Endodermal cell (in vitro differentiated cells): Measurements from ENCODE around the gene TP53I13. TPM values are rescaled to one million over a fixed set of nuclear protein-coding genes. Genes with fewer than 3 reads are reported as not detected.

Source experiments
- DNase-seq: peaks from one replicate; pipeline ENCODE4 v3.0.0-alpha.2; 2017
- H3K27ac ChIP-seq: 2 replicates; pipeline ENCODE4 v1.5.1; 2013; ENCODE audit warnings: mild to moderate bottlenecking, low read depth, low read length, moderate library complexity
- H3K27me3 ChIP-seq: 2 replicates; pipeline ENCODE4 v1.6.1; 2013; ENCODE audit warnings: mild to moderate bottlenecking, low read length, moderate library complexity; ENCODE audit not compliant: insufficient read depth, control insufficient read depth, poor library complexity, severe bottlenecking
- H3K36me3 ChIP-seq: 2 replicates; pipeline ENCODE4 v1.7.0; 2013; ENCODE audit warnings: mild to moderate bottlenecking, low read length, moderate library complexity; ENCODE audit not compliant: control insufficient read depth, insufficient read depth
- H3K4me1 ChIP-seq: one replicate; pipeline ENCODE4 v1.7.0; 2013; ENCODE audit warnings: low read length; ENCODE audit not compliant: control insufficient read depth, insufficient read depth
- H3K4me3 ChIP-seq: 2 replicates; pipeline ENCODE4 v1.5.1; 2013; ENCODE audit warnings: mild to moderate bottlenecking, low read length, moderate library complexity
- H3K9ac ChIP-seq: 2 replicates; pipeline ENCODE4 v1.6.1; 2013; ENCODE audit warnings: mild to moderate bottlenecking, low read length, moderate library complexity; ENCODE audit not compliant: poor library complexity, severe bottlenecking; ENCODE audit errors: extremely low read depth
- H3K9me3 ChIP-seq: 2 replicates; pipeline ENCODE4 v1.6.1; 2013; ENCODE audit warnings: mild to moderate bottlenecking, low read length, moderate library complexity; ENCODE audit not compliant: control insufficient read depth
- H3K27ac Mint-ChIP-seq: 2 replicates; pipeline ENCODE4 v1.8.0; 2020; ENCODE audit warnings: mixed read lengths
- H3K27me3 Mint-ChIP-seq: 2 replicates; pipeline ENCODE4 v1.8.0; 2021; ENCODE audit warnings: mild to moderate bottlenecking, mixed read lengths; ENCODE audit not compliant: insufficient read depth
- H3K36me3 Mint-ChIP-seq: 2 replicates; pipeline ENCODE4 v1.8.0; 2020; ENCODE audit warnings: low read depth, mixed read lengths
- H3K4me1 Mint-ChIP-seq: 2 replicates; pipeline ENCODE4 v1.8.0; 2020; ENCODE audit warnings: mixed read lengths
- H3K4me3 Mint-ChIP-seq: 2 replicates; pipeline ENCODE4 v1.8.0; 2020; ENCODE audit warnings: mild to moderate bottlenecking, moderate library complexity, mixed read lengths
- H3K9me3 Mint-ChIP-seq: 2 replicates; pipeline ENCODE4 v1.8.0; 2020; ENCODE audit warnings: mild to moderate bottlenecking, mixed read lengths
- WGBS, 2 experiments: methylation state at CpG; one replicate each; pipeline versions ENCODE4 v1.1.5 to v1.1.7; 2013; ENCODE audit warnings: missing lambda C conversion rate in 2 of 2, mixed read lengths in 1 of 2; ENCODE audit not compliant: insufficient coverage in 1 of 2, insufficient read length in 1 of 2; 5-methylcytosine and 5-hydroxymethylcytosine counted together
- total RNA-seq, 2 donors: library from RNA; stranded (reverse); fragmentation: NEBNext Ultra II Directional in 1 of 2; extraction: Animal tissue kit (Norgen Biotek cat#: 25700) in 1 of 2; gene quantifications; 2 replicates in 1 of 2; 3 replicates in 1 of 2; pipeline ENCODE4 v1.2.1, GENCODE V29; 2021
- TF ChIP-seq, protein P1 (sequence below): fragments of 200-600 bp; sonication (generic); conservative IDR thresholded peaks from 2 replicates; pipeline ENCODE4 v1.5.0; 2021; ENCODE audit warnings: antibody characterized with exemption, mild to moderate bottlenecking

TP53I13 gene
- total RNA-seq, 2 donors from 2014 or later = 21.7 to 31.0 TPM

- no peak for DNase-seq
- H3K9ac ChIP-seq = no peak overlapping the region
- peaks cover 26% of the 10 kb centered on the region for H3K36me3 ChIP-seq
- no peak overlapping the region for H3K27ac ChIP-seq
- Mint-ChIP-seq H3K27me3 (peaks cover 15% of the 10 kb centered on the region), H3K9me3 (no peaks in the 10 kb centered on the region), H3K4me3 (no peak overlapping the region), H3K4me1 (no peaks in the 10 kb centered on the region), H3K36me3 (peaks cover 16% of the 10 kb centered on the region), H3K27ac (no peak overlapping the region)
- H3K4me1 ChIP-seq = no peaks in the 10 kb centered on the region
- H3K4me3 ChIP-seq = no peak overlapping the region
- H3K9me3 ChIP-seq = no peaks in the 10 kb centered on the region
- TF ChIP-seq, protein P1, sequence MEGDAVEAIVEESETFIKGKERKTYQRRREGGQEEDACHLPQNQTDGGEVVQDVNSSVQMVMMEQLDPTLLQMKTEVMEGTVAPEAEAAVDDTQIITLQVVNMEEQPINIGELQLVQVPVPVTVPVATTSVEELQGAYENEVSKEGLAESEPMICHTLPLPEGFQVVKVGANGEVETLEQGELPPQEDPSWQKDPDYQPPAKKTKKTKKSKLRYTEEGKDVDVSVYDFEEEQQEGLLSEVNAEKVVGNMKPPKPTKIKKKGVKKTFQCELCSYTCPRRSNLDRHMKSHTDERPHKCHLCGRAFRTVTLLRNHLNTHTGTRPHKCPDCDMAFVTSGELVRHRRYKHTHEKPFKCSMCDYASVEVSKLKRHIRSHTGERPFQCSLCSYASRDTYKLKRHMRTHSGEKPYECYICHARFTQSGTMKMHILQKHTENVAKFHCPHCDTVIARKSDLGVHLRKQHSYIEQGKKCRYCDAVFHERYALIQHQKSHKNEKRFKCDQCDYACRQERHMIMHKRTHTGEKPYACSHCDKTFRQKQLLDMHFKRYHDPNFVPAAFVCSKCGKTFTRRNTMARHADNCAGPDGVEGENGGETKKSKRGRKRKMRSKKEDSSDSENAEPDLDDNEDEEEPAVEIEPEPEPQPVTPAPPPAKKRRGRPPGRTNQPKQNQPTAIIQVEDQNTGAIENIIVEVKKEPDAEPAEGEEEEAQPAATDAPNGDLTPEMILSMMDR = no peak
- H3K27me3 ChIP-seq = no peaks in the 10 kb centered on the region
- WGBS, 2 experiments = 91 to 94% methylated on average over 14 to 17 of the region's 17 CpGs
Observed at GRCh38 chr17:29574732-29575510, 6.4 kb downstream of the TP53I13 start.

GRCh38 chr17:29575511-29576213 lies 7.2 kb downstream of the TP53I13 start:
- Histone ChIP-seq H3K9me3 (no peaks in the 10 kb centered on the region), H3K27ac (no peak overlapping the region), H3K27me3 (no peaks in the 10 kb centered on the region), H3K9ac (no peak overlapping the region), H3K4me3 (no peak overlapping the region), H3K4me1 (no peaks in the 10 kb centered on the region), H3K36me3 (peaks cover 27% of the 10 kb centered on the region)
- Mint-ChIP-seq H3K4me1 (peaks cover 1% of the 10 kb centered on the region), H3K27me3 (peaks cover 11% of the 10 kb centered on the region), H3K36me3 (peaks cover 19% of the 10 kb centered on the region), H3K4me3 (no peak overlapping the region), H3K27ac (no peak overlapping the region), H3K9me3 (no peaks in the 10 kb centered on the region)
- no peak for DNase-seq
- TF ChIP-seq, protein P1 = no peak
- 93 to 94% methylated on average over 18 to 28 of the region's 28 CpGs for WGBS, 2 experiments

DNA sequence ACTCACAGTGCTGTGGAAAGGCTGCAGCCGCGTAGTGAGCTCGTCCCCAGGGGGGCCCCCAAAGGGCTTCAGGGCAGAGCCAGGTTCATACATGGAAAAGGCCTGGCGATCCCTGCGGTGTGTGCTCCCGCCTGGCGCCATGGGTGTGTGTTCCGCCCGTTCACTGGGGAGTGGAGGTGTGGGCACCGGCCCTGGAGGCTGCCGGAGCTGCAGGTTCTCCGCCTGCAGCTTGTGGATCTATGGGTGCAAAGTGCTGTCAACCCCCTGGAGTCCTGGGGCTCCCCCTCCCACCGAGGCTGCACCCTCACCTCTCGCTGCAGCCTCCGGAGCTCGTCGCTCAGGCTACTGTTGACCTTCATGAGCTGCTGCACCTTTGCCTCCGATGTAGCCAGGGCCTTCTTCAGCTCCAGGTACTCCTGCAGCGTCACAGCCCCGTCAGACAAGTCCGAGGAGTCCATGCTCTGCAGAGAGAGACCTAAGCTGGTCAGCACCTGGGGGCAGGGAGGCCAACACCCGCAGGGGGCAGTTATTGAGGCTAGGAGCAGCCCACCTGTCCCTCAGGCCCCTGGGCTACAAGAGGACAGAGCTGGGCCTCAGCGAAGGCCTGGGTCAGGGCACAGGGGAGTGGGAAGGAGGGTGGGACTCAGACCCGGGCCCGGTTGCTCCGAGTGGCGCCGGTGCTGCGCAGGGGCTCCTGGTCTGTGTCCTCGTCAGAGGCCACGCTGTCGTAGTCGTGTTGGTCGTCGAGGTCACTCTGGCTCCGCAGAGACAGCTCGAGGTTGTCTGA lies 7.9 kb downstream of the TP53I13 start:
- no peak for DNase-seq
- Mint-ChIP-seq H3K9me3 (no peaks in the 10 kb centered on the region), H3K27ac (no peak overlapping the region), H3K4me3 (no peak overlapping the region), H3K27me3 (peaks cover 5% of the 10 kb centered on the region), H3K4me1 (peaks cover 1% of the 10 kb centered on the region), H3K36me3 (peaks cover 21% of the 10 kb centered on the region)
- Histone ChIP-seq H3K36me3 (peaks cover 31% of the 10 kb centered on the region), H3K4me3 (no peak overlapping the region), H3K9ac (no peak overlapping the region), H3K27me3 (no peaks in the 10 kb centered on the region), H3K9me3 (no peaks in the 10 kb centered on the region), H3K4me1 (no peaks in the 10 kb centered on the region), H3K27ac (no peak overlapping the region)
- 94 to 97% methylated on average over 14 to 37 of the region's 37 CpGs for WGBS, 2 experiments
- TF ChIP-seq, protein P1 = no peak
